HG03439 (cell line): ENCODE measurements around the gene INPP4B.
"Not testable (repeated sequence)": the region's sequence is repeated elsewhere in the genome, so short reads cannot be mapped to it uniquely, and the experiment has no call there.

ENCODE experiments used
- ATAC-seq: cut with Tn5 transposase; IDR thresholded peaks from one replicate; pipeline ENCODE4 v1.9.1; 2021; ENCODE audit warnings: mild to moderate bottlenecking, moderate library complexity; ENCODE audit not compliant: unreplicated experiment

The INPP4B gene

GRCh38 chr4:142104041-142104440, 742.1 kb downstream of the INPP4B start:
- ATAC-seq, result no peak

DNA sequence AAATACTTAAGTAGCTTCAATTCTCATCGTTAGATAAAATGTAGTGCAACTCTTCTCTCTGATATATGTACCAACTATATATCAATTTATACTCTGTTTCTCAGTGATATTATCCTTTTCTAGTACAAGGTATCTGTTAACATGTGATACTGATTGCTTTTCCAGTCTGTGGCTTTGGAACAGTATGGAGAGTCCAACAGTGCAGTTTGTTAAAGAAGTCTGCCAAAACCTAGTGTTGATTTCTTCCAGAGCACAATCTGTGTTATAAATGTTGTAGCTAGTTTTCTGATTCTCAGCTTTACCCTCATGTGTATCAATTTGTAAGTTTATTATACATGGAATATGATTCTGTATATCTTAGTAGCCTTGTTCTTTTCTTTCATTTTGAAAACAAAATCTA, 744.7 kb downstream of the INPP4B start:
- ATAC-seq, result no peak

DNA sequence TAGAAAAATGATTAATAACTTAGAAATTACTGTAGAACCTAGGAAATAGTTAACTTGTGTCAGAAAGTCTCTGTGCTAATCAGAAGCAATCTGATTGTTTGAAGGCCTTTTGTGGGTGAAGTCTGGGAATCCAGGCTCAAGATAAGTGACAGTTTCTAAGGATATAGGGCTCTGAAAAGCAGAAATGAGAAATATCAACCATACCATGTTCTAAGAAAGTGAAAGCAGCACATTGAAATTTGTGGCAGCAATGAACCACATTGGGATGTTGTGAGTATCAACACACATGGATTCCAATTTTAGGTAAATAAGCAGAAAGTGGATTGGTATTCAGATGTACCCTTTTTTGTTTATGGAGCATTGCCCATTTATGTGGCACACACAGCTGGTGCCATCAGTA, 745.2 kb downstream of the INPP4B start:
- ATAC-seq, result no peak

DNA sequence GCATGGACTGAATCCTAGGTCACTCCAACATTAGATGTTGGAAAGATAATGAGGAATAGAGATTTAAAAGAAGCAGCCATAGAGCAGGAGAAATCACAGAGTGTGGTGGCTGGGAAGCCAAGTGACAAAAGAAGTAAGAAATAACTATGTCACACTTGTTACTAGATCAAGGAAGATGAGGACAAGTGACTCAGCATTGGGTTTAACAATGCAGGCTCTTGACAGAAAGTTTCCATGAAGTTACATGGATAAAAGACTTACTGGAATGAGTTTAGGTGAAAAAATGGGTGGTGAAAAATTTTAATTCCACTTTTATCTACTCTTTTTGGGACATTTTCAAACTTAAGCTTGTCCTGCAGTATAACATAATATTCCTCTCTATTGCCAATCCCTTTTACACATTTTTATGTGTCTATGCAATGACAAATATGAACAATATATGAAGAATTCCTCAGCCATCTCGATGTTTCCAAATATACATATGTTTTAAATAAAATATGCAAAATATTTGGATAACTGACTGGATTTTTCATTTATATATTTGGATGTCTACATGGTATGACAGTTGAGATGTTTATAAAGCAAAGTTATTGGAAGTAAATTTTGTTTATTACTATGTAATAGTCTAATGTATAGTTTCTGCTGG, 747.1 kb downstream of the INPP4B start:
- no peak for ATAC-seq

DNA sequence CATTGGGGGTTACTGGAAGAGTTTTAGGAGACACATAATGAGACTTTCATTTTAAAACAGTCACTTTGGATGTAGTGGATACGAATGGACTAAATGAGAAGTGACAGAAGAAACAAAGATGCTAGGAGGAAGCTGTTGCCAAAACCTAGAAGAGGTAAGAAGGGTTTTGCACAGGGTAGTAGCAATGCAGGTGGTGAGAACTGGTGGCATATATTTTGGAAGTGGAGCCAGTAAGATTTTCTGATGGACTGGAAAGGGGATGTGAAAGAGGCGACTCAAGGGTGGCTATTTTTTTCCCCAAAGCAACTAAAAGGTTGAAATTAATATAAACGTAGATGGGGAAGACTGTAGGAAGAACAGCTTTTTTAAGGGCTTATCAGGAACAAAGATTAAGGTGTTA, 747.7 kb downstream of the INPP4B start:
- no peak for ATAC-seq

DNA sequence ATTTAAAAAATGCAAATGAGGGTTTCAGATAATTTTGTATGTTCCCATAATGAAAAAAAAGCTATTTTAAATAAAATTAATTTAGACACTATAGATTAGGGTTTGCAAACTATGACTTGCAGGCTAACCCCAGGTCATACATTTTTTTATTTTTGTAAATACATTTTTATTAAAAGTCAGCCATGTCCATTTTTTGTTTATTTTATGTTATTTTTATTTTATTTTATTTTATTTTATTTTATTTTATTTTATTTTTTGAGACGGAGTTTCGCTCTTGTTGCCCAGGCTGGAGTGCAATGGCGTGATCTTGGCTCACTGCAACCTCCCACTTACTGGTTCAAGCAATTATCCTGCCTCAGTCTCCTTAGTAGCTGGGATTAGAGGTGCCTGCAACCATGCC, 749.1 kb downstream of the INPP4B start:
- no peak for ATAC-seq

DNA sequence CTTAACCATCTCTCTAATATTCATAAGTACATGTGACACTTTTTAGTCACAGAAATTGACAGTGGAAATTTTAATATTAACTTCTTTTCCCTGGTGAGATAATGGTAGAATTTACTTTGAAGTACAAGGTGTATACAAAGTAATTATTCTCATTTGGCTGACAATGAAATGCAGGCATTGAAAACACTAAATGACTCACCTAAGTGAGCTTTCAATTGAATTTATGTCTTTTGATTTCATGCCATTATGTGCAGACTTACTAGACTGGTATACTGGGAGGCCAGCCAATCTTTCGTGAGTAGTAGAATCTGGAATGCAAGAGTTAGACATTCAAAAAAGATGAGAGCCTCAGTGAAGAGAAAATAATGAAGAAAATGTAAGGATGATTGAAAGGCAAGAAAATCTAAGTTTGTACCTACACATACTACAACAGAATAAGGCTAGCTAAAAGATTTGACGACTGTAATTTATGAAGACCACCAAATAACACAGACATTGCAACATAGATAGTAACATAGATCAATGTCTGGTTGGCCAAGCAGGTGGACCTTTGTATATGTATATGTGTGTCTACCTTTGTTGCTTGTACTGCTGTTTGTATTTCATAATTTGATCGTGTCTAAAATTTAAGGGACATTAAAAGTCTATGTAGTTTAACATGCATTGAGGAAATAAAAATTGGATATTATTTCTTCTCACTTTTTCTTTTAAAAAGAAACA, 750.1 kb downstream of the INPP4B start:
- ATAC-seq, result no peak

GRCh38 chr4:142092941-142093340, 753.2 kb downstream of the INPP4B start:
- ATAC-seq, result no peak

DNA sequence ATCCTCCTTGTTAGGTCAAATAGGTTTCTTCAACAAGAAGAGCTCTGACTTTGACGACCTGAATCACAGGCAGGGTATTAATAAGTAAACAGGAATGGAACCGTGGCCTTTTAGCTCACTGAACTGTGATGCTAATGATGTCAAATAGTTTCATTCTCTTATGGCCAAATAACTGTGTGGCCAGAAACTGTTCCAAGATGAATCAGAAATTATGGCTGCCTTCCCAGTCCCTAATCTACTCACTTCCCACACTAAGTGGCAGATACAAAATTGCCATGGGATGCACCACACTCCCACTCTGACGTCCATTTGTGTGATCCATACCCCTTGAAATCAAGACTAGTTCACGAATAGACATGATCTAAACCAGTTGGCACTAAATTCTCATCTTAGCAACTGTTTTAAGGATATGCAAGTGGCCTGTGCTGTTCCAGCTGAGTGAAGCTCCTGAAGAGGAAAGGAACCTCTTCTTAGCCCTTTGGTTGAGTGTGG, 754.4 kb downstream of the INPP4B start:
- no peak for ATAC-seq

- no peak for ATAC-seq
Measured at GRCh38 chr4:142091085-142091513, 755.0 kb downstream of the INPP4B start.

DNA sequence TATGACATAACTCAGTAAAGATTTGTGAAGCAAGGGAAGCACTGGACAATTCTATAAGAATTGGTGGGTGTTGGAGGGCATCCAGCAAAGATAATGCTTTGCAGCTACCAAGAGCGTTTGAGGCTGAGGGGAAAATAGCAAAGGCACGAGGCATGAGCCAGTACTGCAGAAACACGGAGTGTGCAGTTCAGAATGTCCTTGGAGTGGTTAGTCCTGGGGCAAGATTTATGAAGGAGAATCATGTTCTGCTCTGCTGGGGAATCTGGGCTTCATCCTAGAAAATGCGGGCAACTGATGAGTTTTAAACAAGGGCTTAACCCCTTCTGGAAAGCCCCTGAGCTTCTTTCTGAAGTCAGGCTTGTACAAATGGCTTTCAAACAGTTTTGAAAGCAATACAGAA, 757.2 kb downstream of the INPP4B start:
- ATAC-seq, result no peak

- no peak for ATAC-seq
Measured at GRCh38 chr4:142085513-142086292, 760.4 kb downstream of the INPP4B start.

DNA sequence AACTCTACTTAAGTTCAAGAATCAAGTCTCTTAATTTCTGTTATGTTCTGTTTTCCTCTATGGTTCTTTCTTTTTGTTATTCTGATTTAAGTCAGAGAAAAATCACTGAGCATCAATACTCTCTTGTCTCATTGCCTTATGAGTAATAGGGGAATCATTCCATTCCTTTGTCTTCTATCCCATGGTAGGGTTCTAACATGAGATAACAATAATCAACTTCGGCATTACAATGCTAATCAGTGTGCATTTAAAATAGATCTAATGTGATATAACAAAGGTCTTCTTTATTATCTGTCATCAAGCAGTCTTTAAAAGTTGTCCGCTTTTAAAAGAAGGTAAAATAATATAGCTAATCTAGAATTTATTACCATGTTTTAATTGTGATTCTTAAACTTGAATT, 762.8 kb downstream of the INPP4B start:
- no peak for ATAC-seq

DNA sequence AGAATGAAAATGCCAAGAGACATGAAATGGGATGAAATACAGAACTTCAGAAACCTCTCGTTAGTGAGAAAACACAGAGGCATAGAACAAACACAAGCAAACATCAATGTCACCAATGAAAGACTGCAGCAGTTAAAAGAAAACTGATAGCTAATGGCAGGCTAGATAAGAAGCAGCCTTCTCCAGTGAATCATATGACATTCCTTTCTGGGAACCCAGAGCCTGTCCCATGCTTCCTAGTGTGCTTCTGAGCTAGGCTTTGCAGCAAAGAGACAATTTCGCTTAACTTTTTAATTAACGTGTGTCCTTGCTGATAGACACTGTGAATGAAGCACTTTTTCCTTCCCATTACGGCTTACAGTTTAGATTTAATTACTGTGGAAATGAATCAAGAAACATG, 765.1 kb downstream of the INPP4B start:
- ATAC-seq, result no peak

GRCh38 chr4:142079959-142080358, 766.1 kb downstream of the INPP4B start:
- ATAC-seq, result no peak

GRCh38 chr4:142077048-142077447, 769.1 kb downstream of the INPP4B start:
- ATAC-seq, result no peak

DNA sequence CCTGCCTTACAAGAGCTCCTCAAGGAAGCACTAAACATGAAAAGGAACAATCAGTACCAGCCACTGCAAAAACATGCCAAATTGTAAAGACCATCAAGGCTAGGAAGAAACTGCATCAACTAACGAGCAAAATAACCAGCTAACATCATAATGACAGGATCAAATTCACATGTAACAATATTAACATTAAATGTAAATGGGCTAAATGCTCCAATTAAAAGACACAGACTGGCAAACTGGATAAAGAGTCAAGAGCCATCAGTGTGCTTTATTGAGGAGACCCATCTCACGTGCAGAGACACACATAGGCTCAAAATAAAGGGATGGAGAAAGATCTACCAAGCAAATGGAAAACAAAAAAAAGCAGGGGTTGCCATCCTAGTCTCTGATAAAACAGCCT, 777.8 kb downstream of the INPP4B start:
- ATAC-seq, result not testable (repeated sequence)

- ATAC-seq, result not testable (repeated sequence)
Measured at GRCh38 chr4:142066562-142066961, 779.5 kb downstream of the INPP4B start.

DNA sequence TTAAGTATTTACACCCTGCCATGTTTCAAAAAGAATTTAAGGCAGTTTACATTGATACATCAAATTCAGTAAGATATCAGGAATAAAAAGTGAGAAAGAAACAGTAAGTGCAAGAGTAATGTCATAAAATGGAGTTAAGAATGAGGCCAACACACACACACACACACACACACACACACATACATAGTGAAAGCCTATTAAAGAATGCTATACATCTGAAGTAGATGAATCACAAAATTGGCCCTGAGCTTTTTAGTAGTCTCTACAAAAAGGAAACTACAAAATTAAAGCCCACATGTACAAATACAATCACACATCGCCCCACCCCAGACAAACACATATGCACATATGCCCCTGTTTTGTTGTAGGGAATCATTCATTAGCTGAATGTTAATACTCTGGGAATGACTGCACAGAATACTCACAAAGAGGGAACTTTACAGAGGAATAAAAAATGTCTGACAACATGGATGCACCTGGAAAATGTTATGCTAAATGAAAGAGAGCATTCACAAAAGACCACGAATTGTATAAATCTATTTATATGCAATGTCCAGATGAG, 780.9 kb downstream of the INPP4B start:
- ATAC-seq, result no peak

- no peak for ATAC-seq
Measured at GRCh38 chr4:142064181-142064580, 781.9 kb downstream of the INPP4B start.

DNA sequence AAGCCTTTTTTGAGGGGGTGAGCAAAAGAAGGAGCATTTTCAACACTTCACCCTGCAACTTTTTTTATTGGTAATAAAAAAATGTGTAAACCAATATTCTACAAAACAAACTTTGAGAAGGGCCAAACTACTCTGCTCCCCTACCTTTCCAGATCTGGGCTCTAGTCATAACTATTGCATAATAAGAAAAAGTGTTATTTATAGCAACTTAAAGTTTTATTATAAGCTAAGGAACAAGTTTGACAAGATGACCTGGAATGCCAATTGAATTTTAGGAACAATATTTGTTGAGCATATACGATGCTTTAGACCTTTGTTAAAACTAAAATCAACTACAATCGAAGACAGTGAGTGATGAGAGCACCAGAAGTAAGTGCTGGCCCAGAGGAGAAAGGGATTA, 800.1 kb downstream of the INPP4B start:
- ATAC-seq, result no peak
